MM.1S (cell line): ENCODE measurements around the gene DPYSL4.

Experiments
- DNase-seq: peaks from one replicate; pipeline ENCODE4 v3.0.0-alpha.2; 2015
- H2AFZ ChIP-seq: fragments of 300-600 bp; sonication (generic); 2 replicates; pipeline ENCODE4 v1.6.0; 2016; ENCODE audit warnings: antibody characterized with exemption, low read length
- H3F3A ChIP-seq: fragments of 300-600 bp; sonication (generic); 2 replicates; pipeline ENCODE4 v1.6.1; 2016; ENCODE audit warnings: mild to moderate bottlenecking, antibody characterized with exemption, low read length, moderate library complexity, mixed read lengths; ENCODE audit not compliant: insufficient read depth
- H3K27ac ChIP-seq: fragments of 300-600 bp; sonication (generic); 2 replicates; pipeline ENCODE4 v1.5.1; 2016; ENCODE audit warnings: mild to moderate bottlenecking, low read length
- H3K27me3 ChIP-seq: fragments of 300-600 bp; sonication (generic); replicated peaks from 2 replicates; pipeline ENCODE4 v1.6.0; 2016; ENCODE audit warnings: low read length; ENCODE audit not compliant: insufficient read depth
- H3K36me3 ChIP-seq: fragments of 300-600 bp; sonication (generic); replicated peaks from 2 replicates; pipeline ENCODE4 v1.6.1; 2016; ENCODE audit warnings: mild to moderate bottlenecking, low read length, mixed read lengths; ENCODE audit not compliant: insufficient read depth
- H3K4me1 ChIP-seq: fragments of 300-600 bp; sonication (generic); 2 replicates; pipeline ENCODE4 v1.6.1; 2016; ENCODE audit warnings: low read length, mixed read lengths
- H3K4me2 ChIP-seq: fragments of 300-600 bp; sonication (generic); 2 replicates; pipeline ENCODE4 v1.6.0; 2016; ENCODE audit warnings: low read depth, low read length
- H3K4me3 ChIP-seq: fragments of 300-600 bp; sonication (generic); 2 replicates; pipeline ENCODE4 v1.5.1; 2016; ENCODE audit warnings: low read length, mixed read lengths
- H3K79me2 ChIP-seq: fragments of 300-600 bp; sonication (generic); 2 replicates; pipeline ENCODE4 v1.6.1; 2016; ENCODE audit warnings: mixed run types, low read length, mixed read lengths
- H3K9ac ChIP-seq: fragments of 300-600 bp; sonication (generic); 2 replicates; pipeline ENCODE4 v1.6.1; 2016; ENCODE audit warnings: low read length, mixed read lengths
- H3K9me2 ChIP-seq: fragments of 300-600 bp; sonication (generic); replicated peaks from 2 replicates; pipeline ENCODE4 v1.6.1; 2016; ENCODE audit warnings: mild to moderate bottlenecking, low read length, mixed read lengths; ENCODE audit not compliant: insufficient read depth
- H3K9me3 ChIP-seq: fragments of 300-600 bp; sonication (generic); replicated peaks from 2 replicates; pipeline ENCODE4 v1.6.1; 2016; ENCODE audit warnings: mild to moderate bottlenecking, low read length, mixed read lengths; ENCODE audit not compliant: insufficient read depth
- H4K20me1 ChIP-seq: fragments of 300-600 bp; sonication (generic); 2 replicates; pipeline ENCODE4 v1.6.1; 2016; ENCODE audit warnings: mild to moderate bottlenecking, low read length, moderate library complexity, mixed read lengths; ENCODE audit not compliant: insufficient read depth
- CTCF ChIP-seq: fragments of 300-600 bp; sonication (generic); IDR thresholded peaks from 2 replicates; pipeline ENCODE4 v1.5.1; 2016; ENCODE audit warnings: antibody characterized with exemption, low read length, mixed read lengths
- EZH2 ChIP-seq: fragments of 300-600 bp; sonication (generic); optimal IDR thresholded peaks from 2 replicates; pipeline ENCODE3; 2017; ENCODE audit warnings: low read depth, mild to moderate bottlenecking, antibody characterized with exemption, low read length, mixed read lengths
- EZH2phosphoT487 ChIP-seq: fragments of 300-600 bp; sonication (generic); IDR thresholded peaks from 2 replicates; pipeline ENCODE4 v1.6.1; 2018; ENCODE audit warnings: antibody characterized with exemption, low read length

The DPYSL4 gene

GRCh38 chr10:132185601-132186487, 904 bp upstream of the DPYSL4 start:
- no peak for DNase-seq
- no peak overlapping the region for H3K4me3 ChIP-seq
- H3K27me3 ChIP-seq = peaks cover 31% of the 10 kb centered on the region
- H3K36me3 ChIP-seq = no peaks in the 10 kb centered on the region
- no peaks in the 10 kb centered on the region for H3K9me3 ChIP-seq
- TF ChIP-seq CTCF (no peak), EZH2phosphoT487 (no peak), EZH2 (no peak)
- H3F3A ChIP-seq = no peaks in the 10 kb centered on the region
- no peaks in the 10 kb centered on the region for H3K9me2 ChIP-seq
- H3K4me2 ChIP-seq = no peak overlapping the region
- no peaks in the 10 kb centered on the region for H3K79me2 ChIP-seq
- no peak overlapping the region for H3K27ac ChIP-seq
- H2AFZ ChIP-seq = no peak overlapping the region
- no peak overlapping the region for H3K9ac ChIP-seq
- no peaks in the 10 kb centered on the region for H4K20me1 ChIP-seq
- no peaks in the 10 kb centered on the region for H3K4me1 ChIP-seq

GRCh38 chr10:132187430-132188138, 836 bp downstream of the DPYSL4 start:
- TF ChIP-seq EZH2phosphoT487 (no peak), EZH2 (no peak), CTCF (no peak)
- no peak overlapping the region for H3K27ac ChIP-seq
- no peak overlapping the region for H2AFZ ChIP-seq
- H3K9me2 ChIP-seq = no peaks in the 10 kb centered on the region
- H3K4me2 ChIP-seq = no peak overlapping the region
- no peak overlapping the region for H3K9ac ChIP-seq
- no peaks in the 10 kb centered on the region for H3F3A ChIP-seq
- H3K4me1 ChIP-seq = 0 out of 2 replicates have a peak, but pooled peaks cover 2% of the 10 kb centered on the region
- peaks cover 13% of the 10 kb centered on the region for H3K27me3 ChIP-seq
- no peaks in the 10 kb centered on the region for H3K79me2 ChIP-seq
- no peaks in the 10 kb centered on the region for H3K36me3 ChIP-seq
- no peaks in the 10 kb centered on the region for H3K9me3 ChIP-seq
- DNase-seq = no peak
- no peaks in the 10 kb centered on the region for H4K20me1 ChIP-seq
- H3K4me3 ChIP-seq = no peak overlapping the region

- TF ChIP-seq CTCF = no peak
- TF ChIP-seq EZH2phosphoT487 = no peak
- no peak for TF ChIP-seq EZH2
- H3K9ac ChIP-seq = no peak overlapping the region
- H3K9me3 ChIP-seq = no peaks in the 10 kb centered on the region
- 0 out of 2 replicates have a peak, but pooled peaks cover 6% of the 10 kb centered on the region for H3K4me1 ChIP-seq
- no peak overlapping the region for H2AFZ ChIP-seq
- no peaks in the 10 kb centered on the region for H3F3A ChIP-seq
- no peaks in the 10 kb centered on the region for H3K79me2 ChIP-seq
- H3K4me2 ChIP-seq = no peak overlapping the region
- H3K9me2 ChIP-seq = no peaks in the 10 kb centered on the region
- H3K36me3 ChIP-seq = no peaks in the 10 kb centered on the region
- peaks cover 19% of the 10 kb centered on the region for H3K27me3 ChIP-seq
- H3K4me3 ChIP-seq = no peak overlapping the region
- H4K20me1 ChIP-seq = no peaks in the 10 kb centered on the region
- H3K27ac ChIP-seq = no peak overlapping the region
- DNase-seq = no peak
These were observed 1.6 kb downstream of the DPYSL4 start for GRCh38 chr10:132188331-132188730.
